GM23248 (cell line): ENCODE data around the gene SLIT3.

Source experiments
- EZH2 ChIP-seq: fragments of 200-600 bp; sonication (generic); IDR thresholded peaks from 2 replicates; pipeline ENCODE4 v1.6.1; 2018; ENCODE audit warnings: antibody characterized with exemption, mild to moderate bottlenecking; ENCODE audit not compliant: insufficient read depth, poor library complexity, severe bottlenecking
- EZH2phosphoT487 ChIP-seq: fragments of 200-600 bp; sonication (generic); IDR thresholded peaks from 2 replicates; pipeline ENCODE4 v1.6.1; 2018; ENCODE audit warnings: antibody characterized with exemption, moderate library complexity, mild to moderate bottlenecking, low read depth; ENCODE audit not compliant: insufficient read depth

DNA sequence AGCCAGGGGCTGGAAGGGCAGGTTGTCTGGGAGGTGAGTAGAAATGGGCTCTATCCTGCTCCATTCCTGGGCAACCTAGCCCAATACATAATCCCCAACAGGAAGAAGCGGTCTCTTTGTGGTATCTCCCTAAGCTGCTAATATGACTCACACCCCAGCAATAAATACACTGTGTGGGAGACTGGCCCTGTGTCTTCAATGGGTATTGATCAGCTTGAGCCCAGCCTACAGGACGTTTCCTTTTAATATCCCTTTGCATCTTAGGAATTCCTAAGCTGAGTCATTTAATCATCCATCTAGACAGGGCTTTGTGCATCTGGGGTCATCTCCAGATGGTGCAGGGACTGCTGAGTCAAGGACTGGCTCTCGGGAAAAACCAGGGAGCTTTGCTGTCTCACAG lies 514.8 kb downstream of the SLIT3 start:
- TF ChIP-seq EZH2, result no peak
- TF ChIP-seq EZH2phosphoT487, result no peak
